WTC11 (cell line): ENCODE results near the gene GPATCH8. TPM values are rescaled to one million over a fixed set of nuclear protein-coding genes. Genes with fewer than 3 reads are reported as not detected.

ENCODE experiments used
- ATAC-seq: fragments of 200-7000 bp; cut with Tn5 transposase; 2 replicates; pipeline ENCODE4 v1.10.0; 2021; ENCODE audit warnings: mild to moderate bottlenecking, moderate library complexity
- CTCF ChIA-PET: fragments of 300-600 bp; sonication (Branson Sonifier 250); formaldehyde crosslinking; loops from one replicate; lab custom pipeline; 2021; ENCODE audit warnings: antibody characterized with exemption; lab: Charles Lee
- POLR2A ChIA-PET: fragments of 350-600 bp; sonication (Branson Sonifier 250); formaldehyde crosslinking; loops from one replicate; lab custom pipeline; 2021; ENCODE audit warnings: antibody characterized with exemption; lab: Charles Lee
- DNase-seq: peaks from one replicate; pipeline ENCODE4 v3.0.0; 2021; ENCODE audit warnings: low spot score
- H3K27ac Mint-ChIP-seq: 2 replicates; pipeline ENCODE4 v1.8.0; 2021; ENCODE audit warnings: mixed read lengths
- H3K27me3 Mint-ChIP-seq: 2 replicates; pipeline ENCODE4 v1.8.0; 2021; ENCODE audit warnings: low read depth, mild to moderate bottlenecking, moderate library complexity, mixed read lengths
- H3K36me3 Mint-ChIP-seq: 2 replicates; pipeline ENCODE4 v1.8.0; 2021; ENCODE audit warnings: mixed read lengths
- H3K4me1 Mint-ChIP-seq: 2 replicates; pipeline ENCODE4 v1.8.0; 2022; ENCODE audit warnings: mixed read lengths
- H3K4me3 Mint-ChIP-seq: 2 replicates; pipeline ENCODE4 v1.8.0; 2021; ENCODE audit warnings: mild to moderate bottlenecking, moderate library complexity, mixed read lengths
- H3K9me3 Mint-ChIP-seq: 2 replicates; pipeline ENCODE4 v1.8.0; 2021; ENCODE audit warnings: mixed read lengths
- CREM ChIP-seq: sonication (generic); formaldehyde crosslinking; IDR thresholded peaks from 2 replicates; pipeline ENCODE4 v1.8.1; 2022; ENCODE audit warnings: mild to moderate bottlenecking, missing genetic modification reagents, moderate library complexity
- ESRRA ChIP-seq: sonication (generic); formaldehyde crosslinking; IDR thresholded peaks from 2 replicates; pipeline ENCODE4 v1.8.1; 2022; ENCODE audit warnings: mild to moderate bottlenecking, missing genetic modification reagents, borderline replicate concordance
- KAT7 ChIP-seq: sonication (generic); formaldehyde crosslinking; IDR thresholded peaks from 2 replicates; pipeline ENCODE4 v1.8.1; 2023; ENCODE audit warnings: missing genetic modification reagents, mild to moderate bottlenecking, borderline replicate concordance
- SP1 ChIP-seq: sonication (generic); formaldehyde crosslinking; conservative IDR thresholded peaks from 2 replicates; pipeline ENCODE4 v1.8.1; 2022; ENCODE audit warnings: missing genetic modification reagents
- ZBTB21 ChIP-seq: sonication (generic); formaldehyde crosslinking; IDR thresholded peaks from 2 replicates; pipeline ENCODE4 v1.8.1; 2023; ENCODE audit warnings: mild to moderate bottlenecking, missing genetic modification reagents, borderline replicate concordance
- total RNA-seq: library from RNA; stranded (reverse); gene quantifications from 3 replicates; pipeline ENCODE4 v1.2.3, GENCODE V29; 2021
- TF ChIP-seq, protein P1 (sequence below): sonication (generic); formaldehyde crosslinking; IDR thresholded peaks from 2 replicates; pipeline ENCODE4 v1.8.1; 2023; ENCODE audit warnings: mild to moderate bottlenecking, missing genetic modification reagents
- TF ChIP-seq, protein P2 (sequence below): sonication (generic); formaldehyde crosslinking; IDR thresholded peaks from 2 replicates; pipeline ENCODE4 v1.8.0; 2022; ENCODE audit warnings: mild to moderate bottlenecking, missing genetic modification reagents
- TF ChIP-seq, protein P3 (sequence below): fragments of 200-600 bp; IDR thresholded peaks from 2 replicates; pipeline ENCODE4 v1.8.0; 2022; ENCODE audit warnings: antibody characterized with exemption
- TF ChIP-seq, protein P4 (sequence below): sonication (generic); formaldehyde crosslinking; conservative IDR thresholded peaks from 2 replicates; pipeline ENCODE4 v1.8.1; 2023; ENCODE audit warnings: mild to moderate bottlenecking, low read depth, missing genetic modification reagents, moderate library complexity
- TF ChIP-seq, protein P5 (sequence below): sonication (generic); formaldehyde crosslinking; IDR thresholded peaks from 2 replicates; pipeline ENCODE4 v1.8.1; 2023; ENCODE audit warnings: mild to moderate bottlenecking, missing genetic modification reagents, moderate library complexity
- TF ChIP-seq, protein P6 (sequence below): sonication (generic); formaldehyde crosslinking; IDR thresholded peaks from 2 replicates; pipeline ENCODE4 v1.8.1; 2022; ENCODE audit warnings: missing genetic modification reagents, borderline replicate concordance
- TF ChIP-seq, protein P7 (sequence below): sonication (generic); formaldehyde crosslinking; IDR thresholded peaks from 2 replicates; pipeline ENCODE4 v1.8.1; 2022; ENCODE audit warnings: low read depth, missing genetic modification reagents, borderline replicate concordance
- TF ChIP-seq, protein P8 (sequence below): sonication (generic); formaldehyde crosslinking; IDR thresholded peaks from 2 replicates; pipeline ENCODE4 v1.8.1; 2022; ENCODE audit warnings: low read depth, mild to moderate bottlenecking, moderate library complexity, missing genetic modification reagents, borderline replicate concordance

The GPATCH8 gene
- total RNA-seq, 1 experiment from 2014 or later, result 51.9 TPM

DNA sequence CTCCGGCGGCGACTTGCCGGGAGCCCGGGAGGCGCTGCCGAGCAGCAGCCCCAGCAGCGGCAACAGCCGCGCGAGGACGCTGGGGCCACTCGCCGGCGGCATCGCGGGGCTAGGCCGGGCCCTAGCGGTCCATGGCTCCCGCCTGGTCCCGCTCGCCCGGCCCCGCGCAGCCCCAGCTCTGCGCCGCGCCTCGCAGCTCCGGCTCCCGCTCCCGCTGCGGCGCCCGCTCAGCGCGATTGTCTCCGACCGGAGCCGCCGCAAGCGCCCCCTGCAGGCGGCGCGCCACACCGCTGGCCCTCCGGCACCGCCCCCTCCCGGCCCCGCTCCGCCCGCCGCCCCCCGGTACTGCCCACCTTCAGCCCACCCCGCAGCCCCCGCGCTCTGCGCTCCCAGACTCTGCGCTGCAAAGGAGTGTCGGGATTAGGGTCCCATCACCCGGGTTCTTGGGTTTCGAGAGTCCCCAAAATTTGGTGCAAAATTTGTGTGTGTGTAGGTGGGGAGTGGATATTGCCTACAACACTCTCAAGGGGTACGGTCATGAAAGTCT is 139.5 kb downstream of the GPATCH8 start, which contains the start of gene FAM171A2:
FAM171A2 (minus strand) TSS at position 241 of the 547 bp plus-strand sequence; CDS start at position 102, 139 bp downstream.
- peak; percentile 79 for DNase-seq
- H3K36me3 Mint-ChIP-seq, result no peaks in the 10 kb centered on the region
- CTCF ChIA-PET, result interaction anchor here (0.5 to 9.4 kb wide), 44 partner anchors 9 to 454 kb away, joined by 3 to 128 read pairs (median 5); partner anchors contain the start of genes ASB16, FZD2, GPATCH8 and GRN
- H3K27me3 Mint-ChIP-seq, result peaks cover 42% of the 10 kb centered on the region
- H3K27ac Mint-ChIP-seq, result no peak within 1 kb of the TSS
- ATAC-seq, result peak; percentile 76
- H3K4me1 Mint-ChIP-seq, result peaks cover 22% of the 10 kb centered on the region
- H3K4me3 Mint-ChIP-seq, result peak within 1 kb of the TSS; percentile 74
- TF ChIP-seq ZBTB21 (CRISPR knock-in tag), result no peak
- TF ChIP-seq, protein P1, sequence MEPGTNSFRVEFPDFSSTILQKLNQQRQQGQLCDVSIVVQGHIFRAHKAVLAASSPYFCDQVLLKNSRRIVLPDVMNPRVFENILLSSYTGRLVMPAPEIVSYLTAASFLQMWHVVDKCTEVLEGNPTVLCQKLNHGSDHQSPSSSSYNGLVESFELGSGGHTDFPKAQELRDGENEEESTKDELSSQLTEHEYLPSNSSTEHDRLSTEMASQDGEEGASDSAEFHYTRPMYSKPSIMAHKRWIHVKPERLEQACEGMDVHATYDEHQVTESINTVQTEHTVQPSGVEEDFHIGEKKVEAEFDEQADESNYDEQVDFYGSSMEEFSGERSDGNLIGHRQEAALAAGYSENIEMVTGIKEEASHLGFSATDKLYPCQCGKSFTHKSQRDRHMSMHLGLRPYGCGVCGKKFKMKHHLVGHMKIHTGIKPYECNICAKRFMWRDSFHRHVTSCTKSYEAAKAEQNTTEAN (CRISPR knock-in tag), result no peak
- TF ChIP-seq, protein P2, sequence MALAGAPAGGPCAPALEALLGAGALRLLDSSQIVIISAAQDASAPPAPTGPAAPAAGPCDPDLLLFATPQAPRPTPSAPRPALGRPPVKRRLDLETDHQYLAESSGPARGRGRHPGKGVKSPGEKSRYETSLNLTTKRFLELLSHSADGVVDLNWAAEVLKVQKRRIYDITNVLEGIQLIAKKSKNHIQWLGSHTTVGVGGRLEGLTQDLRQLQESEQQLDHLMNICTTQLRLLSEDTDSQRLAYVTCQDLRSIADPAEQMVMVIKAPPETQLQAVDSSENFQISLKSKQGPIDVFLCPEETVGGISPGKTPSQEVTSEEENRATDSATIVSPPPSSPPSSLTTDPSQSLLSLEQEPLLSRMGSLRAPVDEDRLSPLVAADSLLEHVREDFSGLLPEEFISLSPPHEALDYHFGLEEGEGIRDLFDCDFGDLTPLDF (CRISPR knock-in tag), result no peak
- no peak for TF ChIP-seq ESRRA
- TF ChIP-seq, protein P3, sequence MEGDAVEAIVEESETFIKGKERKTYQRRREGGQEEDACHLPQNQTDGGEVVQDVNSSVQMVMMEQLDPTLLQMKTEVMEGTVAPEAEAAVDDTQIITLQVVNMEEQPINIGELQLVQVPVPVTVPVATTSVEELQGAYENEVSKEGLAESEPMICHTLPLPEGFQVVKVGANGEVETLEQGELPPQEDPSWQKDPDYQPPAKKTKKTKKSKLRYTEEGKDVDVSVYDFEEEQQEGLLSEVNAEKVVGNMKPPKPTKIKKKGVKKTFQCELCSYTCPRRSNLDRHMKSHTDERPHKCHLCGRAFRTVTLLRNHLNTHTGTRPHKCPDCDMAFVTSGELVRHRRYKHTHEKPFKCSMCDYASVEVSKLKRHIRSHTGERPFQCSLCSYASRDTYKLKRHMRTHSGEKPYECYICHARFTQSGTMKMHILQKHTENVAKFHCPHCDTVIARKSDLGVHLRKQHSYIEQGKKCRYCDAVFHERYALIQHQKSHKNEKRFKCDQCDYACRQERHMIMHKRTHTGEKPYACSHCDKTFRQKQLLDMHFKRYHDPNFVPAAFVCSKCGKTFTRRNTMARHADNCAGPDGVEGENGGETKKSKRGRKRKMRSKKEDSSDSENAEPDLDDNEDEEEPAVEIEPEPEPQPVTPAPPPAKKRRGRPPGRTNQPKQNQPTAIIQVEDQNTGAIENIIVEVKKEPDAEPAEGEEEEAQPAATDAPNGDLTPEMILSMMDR, result peak; percentile 79
- TF ChIP-seq, protein P4, sequence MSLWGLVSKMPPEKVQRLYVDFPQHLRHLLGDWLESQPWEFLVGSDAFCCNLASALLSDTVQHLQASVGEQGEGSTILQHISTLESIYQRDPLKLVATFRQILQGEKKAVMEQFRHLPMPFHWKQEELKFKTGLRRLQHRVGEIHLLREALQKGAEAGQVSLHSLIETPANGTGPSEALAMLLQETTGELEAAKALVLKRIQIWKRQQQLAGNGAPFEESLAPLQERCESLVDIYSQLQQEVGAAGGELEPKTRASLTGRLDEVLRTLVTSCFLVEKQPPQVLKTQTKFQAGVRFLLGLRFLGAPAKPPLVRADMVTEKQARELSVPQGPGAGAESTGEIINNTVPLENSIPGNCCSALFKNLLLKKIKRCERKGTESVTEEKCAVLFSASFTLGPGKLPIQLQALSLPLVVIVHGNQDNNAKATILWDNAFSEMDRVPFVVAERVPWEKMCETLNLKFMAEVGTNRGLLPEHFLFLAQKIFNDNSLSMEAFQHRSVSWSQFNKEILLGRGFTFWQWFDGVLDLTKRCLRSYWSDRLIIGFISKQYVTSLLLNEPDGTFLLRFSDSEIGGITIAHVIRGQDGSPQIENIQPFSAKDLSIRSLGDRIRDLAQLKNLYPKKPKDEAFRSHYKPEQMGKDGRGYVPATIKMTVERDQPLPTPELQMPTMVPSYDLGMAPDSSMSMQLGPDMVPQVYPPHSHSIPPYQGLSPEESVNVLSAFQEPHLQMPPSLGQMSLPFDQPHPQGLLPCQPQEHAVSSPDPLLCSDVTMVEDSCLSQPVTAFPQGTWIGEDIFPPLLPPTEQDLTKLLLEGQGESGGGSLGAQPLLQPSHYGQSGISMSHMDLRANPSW, result no peak
- TF ChIP-seq, protein P5, sequence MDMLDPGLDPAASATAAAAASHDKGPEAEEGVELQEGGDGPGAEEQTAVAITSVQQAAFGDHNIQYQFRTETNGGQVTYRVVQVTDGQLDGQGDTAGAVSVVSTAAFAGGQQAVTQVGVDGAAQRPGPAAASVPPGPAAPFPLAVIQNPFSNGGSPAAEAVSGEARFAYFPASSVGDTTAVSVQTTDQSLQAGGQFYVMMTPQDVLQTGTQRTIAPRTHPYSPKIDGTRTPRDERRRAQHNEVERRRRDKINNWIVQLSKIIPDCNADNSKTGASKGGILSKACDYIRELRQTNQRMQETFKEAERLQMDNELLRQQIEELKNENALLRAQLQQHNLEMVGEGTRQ (CRISPR knock-in tag), result no peak
- peak; percentile 62; the same call in 1 of the 2 replicates for TF ChIP-seq SP1 (CRISPR knock-in tag)
- TF ChIP-seq KAT7, result 0 out of 2 replicates have a peak, but pooled peaks have one; percentile 38
- POLR2A ChIA-PET, result interaction anchor here (0.7 to 1.9 kb wide), 3 partner anchors 9 to 1462 kb away, joined by 6 to 7 read pairs (median 6); no protein-coding TSS in a partner anchor
- no peaks in the 10 kb centered on the region for H3K9me3 Mint-ChIP-seq

DNA sequence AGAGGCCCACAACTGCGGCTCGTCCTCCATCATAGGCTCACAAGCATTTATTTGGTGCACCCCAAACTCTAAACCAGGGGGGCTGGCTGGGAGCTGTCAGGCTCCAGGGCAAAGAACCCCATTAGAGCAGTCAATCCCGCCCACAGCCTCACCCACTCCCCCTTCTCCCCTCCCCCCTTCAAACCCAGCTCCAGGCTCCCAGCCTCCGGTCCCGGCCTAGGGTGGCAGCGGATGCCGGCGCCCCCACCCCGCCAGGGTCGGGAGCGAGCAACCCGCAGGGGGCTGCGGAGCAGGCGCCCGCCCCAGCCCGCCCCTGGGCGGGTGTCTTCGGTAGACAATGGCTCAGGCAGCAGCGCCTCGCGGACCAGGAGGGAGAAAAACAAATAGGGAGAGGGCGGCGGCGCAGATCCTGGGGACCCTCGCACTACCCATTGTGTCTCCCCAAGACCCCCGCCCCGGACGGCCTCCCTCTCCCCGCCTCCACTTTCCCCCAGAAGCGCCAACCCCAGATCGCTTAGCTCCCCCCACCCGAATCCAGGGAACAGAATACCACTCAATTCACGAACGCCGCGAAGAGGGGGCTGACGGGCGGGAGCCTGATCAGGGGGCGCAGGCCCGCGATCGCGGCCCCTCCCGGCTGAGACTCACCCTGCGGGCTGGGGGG is 140.1 kb downstream of the GPATCH8 start:
- Mint-ChIP-seq H3K36me3 (no peaks in the 10 kb centered on the region), H3K27ac (no peak overlapping the region)
- TF ChIP-seq, protein P6, sequence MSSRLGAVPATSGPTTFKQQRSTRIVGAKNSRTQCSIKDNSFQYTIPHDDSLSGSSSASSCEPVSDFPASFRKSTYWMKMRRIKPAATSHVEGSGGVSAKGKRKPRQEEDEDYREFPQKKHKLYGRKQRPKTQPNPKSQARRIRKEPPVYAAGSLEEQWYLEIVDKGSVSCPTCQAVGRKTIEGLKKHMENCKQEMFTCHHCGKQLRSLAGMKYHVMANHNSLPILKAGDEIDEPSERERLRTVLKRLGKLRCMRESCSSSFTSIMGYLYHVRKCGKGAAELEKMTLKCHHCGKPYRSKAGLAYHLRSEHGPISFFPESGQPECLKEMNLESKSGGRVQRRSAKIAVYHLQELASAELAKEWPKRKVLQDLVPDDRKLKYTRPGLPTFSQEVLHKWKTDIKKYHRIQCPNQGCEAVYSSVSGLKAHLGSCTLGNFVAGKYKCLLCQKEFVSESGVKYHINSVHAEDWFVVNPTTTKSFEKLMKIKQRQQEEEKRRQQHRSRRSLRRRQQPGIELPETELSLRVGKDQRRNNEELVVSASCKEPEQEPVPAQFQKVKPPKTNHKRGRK, result no peak
- TF ChIP-seq CREM (CRISPR knock-in tag), result no peak
- TF ChIP-seq, protein P7, sequence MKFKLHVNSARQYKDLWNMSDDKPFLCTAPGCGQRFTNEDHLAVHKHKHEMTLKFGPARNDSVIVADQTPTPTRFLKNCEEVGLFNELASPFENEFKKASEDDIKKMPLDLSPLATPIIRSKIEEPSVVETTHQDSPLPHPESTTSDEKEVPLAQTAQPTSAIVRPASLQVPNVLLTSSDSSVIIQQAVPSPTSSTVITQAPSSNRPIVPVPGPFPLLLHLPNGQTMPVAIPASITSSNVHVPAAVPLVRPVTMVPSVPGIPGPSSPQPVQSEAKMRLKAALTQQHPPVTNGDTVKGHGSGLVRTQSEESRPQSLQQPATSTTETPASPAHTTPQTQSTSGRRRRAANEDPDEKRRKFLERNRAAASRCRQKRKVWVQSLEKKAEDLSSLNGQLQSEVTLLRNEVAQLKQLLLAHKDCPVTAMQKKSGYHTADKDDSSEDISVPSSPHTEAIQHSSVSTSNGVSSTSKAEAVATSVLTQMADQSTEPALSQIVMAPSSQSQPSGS (CRISPR knock-in tag), result no peak
- TF ChIP-seq, protein P8, sequence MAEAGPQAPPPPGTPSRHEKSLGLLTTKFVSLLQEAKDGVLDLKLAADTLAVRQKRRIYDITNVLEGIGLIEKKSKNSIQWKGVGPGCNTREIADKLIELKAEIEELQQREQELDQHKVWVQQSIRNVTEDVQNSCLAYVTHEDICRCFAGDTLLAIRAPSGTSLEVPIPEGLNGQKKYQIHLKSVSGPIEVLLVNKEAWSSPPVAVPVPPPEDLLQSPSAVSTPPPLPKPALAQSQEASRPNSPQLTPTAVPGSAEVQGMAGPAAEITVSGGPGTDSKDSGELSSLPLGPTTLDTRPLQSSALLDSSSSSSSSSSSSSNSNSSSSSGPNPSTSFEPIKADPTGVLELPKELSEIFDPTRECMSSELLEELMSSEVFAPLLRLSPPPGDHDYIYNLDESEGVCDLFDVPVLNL, result no peak
- TF ChIP-seq, all 79 proteins: peak for 0
- ChIA-PET CTCF (interaction anchor here (0.5 to 9.4 kb wide), 47 partner anchors 9 to 805 kb away, joined by 3 to 128 read pairs (median 5); partner anchors contain the start of genes ASB16, FZD2, GPATCH8 and GRN), POLR2A (interaction anchor here (0.6 to 1.9 kb wide), 3 partner anchors 9 to 21 kb away, joined by 6 read pairs; no protein-coding TSS in a partner anchor)
- no peaks in the 10 kb centered on the region for H3K9me3 Mint-ChIP-seq
- DNase-seq (no peak), ATAC-seq (peak; percentile 6)
- peaks cover 22% of the 10 kb centered on the region for H3K4me1 Mint-ChIP-seq
- H3K27me3 Mint-ChIP-seq, result peaks cover 39% of the 10 kb centered on the region
- H3K4me3 Mint-ChIP-seq, result peak overlapping the region; percentile 71
